NCI-H2196 treated with DMSO at 0.1 percent for 48 hours (cell line): Measurements from ENCODE around the gene MAML2.

Experiments used
- DNase-seq: peaks from one replicate; lab custom pipeline; 2025; ENCODE audit not compliant: unreplicated experiment; lab: John Stamatoyannopoulos, UW

MAML2 gene

GRCh38 chr11:96161307-96162089 is 181.5 kb downstream of the MAML2 start:
- DNase-seq: no peak

GRCh38 chr11:96160732-96161306 is 182.2 kb downstream of the MAML2 start:
- DNase-seq: no peak

DNA sequence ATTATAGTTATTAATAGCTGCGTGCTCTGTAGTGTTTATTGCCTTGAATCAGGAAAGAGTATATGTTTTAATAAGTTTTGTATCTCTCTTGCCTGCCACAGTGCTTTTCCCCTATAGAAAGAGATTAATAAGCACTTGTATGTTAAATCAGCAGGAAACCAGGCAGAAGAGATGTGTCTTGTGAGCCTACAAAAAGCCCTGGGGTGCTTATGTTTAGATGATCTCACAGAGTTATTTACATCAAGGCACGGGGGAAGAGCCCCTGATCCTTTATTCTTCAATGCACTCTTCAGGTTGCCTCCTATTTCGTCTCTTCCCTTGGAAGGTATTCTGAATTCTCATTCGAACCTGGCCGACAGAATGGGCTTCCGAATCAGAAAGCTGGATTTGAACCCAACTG is 183.0 kb downstream of the MAML2 start:
- DNase-seq: no peak

GRCh38 chr11:96158126-96158525 is 184.9 kb downstream of the MAML2 start:
- DNase-seq: no peak

DNA sequence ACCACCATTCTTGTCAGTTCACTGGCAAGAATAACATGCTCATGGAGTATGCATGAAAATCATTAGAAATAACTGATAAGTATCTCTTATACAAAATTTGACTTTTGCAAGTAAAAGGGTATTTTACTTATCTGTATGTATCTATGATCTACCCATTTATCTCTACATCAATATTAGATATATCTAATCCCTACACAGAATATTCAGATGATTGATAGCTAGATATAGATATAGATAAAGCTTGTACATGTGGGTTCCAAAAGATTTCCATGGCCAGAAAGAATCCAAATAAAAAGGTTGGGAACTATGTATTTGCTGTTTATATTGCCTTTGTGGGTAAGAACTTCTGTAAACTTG is 185.5 kb downstream of the MAML2 start:
- DNase-seq: no peak

DNA sequence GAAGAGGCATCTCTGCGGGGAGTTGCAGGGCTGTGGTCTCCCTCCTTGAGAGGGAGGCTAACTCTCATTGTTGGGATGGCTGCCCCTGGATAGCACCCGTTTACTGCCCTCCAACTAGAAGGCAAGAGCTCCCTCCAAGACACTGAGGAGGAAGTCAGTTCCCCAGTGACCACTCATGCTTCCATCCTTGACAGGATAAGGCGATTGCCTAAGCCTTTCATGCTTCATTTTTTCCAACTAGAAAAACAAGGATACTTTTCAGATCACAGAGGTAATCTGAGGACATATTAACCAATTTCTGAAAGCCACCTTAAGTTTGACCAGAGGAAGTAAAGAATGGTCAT is 186.6 kb downstream of the MAML2 start:
- DNase-seq: no peak

- DNase-seq: no peak
Measured at GRCh38 chr11:96155627-96156378, 187.2 kb downstream of the MAML2 start.

GRCh38 chr11:96154802-96155520 is 188.0 kb downstream of the MAML2 start:
- DNase-seq: no peak

GRCh38 chr11:96152623-96153022 is 190.4 kb downstream of the MAML2 start:
- no peak for DNase-seq

GRCh38 chr11:96151501-96151900 is 191.5 kb downstream of the MAML2 start:
- no peak for DNase-seq

- no peak for DNase-seq
Measured at GRCh38 chr11:96150609-96151008, 192.4 kb downstream of the MAML2 start.

DNA sequence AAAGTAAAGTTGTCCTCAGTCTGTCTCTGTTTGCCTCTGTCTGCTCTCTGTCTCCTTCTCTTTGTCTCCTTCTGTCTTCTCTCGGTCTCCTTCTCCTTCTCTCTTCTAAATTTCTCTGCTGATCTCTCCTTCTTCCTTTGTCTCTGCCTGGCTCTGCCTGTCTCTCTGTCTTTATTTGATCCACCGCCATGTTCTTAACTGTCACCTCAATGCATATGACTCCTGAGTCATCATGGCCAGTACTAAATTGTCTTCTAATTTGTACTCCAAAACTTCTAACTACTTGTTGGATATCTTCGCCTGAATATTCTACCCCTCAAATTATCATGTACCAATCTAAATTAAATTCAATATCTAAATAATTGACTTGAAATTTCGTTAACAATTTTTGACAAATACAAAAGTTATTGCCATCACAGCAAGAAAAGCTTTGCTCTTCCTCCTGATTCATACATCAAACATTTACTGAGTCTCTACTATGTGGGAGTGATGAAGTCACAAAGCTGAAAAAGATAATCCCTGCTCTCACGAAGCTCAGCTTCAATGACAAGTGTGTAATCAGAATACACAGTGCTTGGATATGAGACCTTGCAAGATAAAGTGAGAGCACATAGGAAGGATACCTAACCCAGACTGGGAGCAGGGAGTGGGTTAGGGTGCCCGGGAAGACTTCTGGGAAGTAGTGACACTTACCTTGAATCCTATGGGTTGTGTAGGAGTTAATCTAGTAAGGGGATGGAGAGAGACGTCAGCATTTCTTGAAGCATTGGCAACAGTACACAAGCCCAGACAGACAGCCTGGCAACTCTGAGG is 193.0 kb downstream of the MAML2 start:
- no peak for DNase-seq

DNA sequence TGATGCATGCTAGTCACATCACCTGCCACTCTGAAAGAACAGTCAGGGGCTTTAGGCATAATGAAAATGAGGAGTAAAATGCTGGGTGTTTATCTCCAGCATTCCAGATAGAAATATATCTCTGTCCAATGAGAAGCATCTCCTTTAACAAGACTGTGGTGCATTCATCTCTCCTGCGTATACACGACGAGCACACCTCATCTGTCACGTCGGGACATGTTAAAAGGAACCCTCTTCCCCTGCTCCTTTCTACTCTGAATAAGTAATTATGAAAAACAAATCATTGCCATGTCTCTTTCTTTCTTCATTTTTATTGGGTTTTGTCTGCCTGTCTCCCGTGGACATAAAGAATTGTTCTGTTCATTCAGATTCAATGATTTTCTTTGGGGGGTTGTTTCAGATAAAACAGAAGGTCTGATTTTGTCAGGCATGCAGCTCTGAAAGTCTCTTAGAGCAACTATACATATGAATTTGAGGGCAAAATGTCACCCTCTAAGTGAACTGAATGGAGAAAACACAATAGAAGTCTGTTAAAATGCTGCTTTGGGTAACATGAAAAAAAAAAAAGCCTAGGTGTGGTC is 195.0 kb downstream of the MAML2 start:
- no peak for DNase-seq

DNA sequence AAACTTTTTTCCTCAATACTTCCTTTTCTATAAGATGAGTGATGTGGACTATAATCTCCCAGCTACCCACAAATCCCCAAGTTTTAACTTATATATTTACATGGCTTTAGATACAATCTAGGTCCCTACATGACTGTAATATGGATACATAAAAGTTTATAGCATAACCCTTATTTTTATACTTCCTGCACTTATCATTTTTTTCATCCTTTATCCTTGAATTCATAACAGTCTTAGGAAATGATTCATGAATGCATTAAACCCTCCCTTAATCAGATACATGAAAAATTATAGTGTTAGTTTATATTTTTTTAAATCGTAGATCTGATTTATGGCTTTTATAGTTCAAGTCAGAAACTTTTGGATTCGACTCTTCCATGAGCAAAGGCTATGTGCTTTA is 195.8 kb downstream of the MAML2 start:
- DNase-seq: no peak

- no peak for DNase-seq
Measured at GRCh38 chr11:96146765-96147164, 196.2 kb downstream of the MAML2 start.

DNA sequence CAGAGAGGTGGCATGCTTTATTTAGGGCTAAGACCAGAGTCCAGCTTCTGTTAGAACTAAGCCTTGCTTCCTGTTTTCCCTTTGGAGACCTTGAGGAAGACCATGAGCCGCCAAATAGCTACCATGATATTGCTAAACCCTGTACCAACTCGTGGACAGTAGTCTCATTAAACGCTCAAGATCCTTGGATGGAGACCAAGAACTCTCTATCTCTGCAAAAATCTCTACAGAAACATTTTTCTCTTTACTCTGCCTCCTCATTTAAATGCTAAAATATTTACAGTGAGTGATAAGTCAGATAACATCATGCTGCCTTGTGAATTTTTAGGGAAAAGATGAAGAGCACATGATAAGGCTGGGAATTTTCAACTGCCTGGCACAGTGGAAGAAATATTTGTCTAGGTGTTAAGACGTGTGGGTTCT is 197.8 kb downstream of the MAML2 start:
- DNase-seq: no peak

DNA sequence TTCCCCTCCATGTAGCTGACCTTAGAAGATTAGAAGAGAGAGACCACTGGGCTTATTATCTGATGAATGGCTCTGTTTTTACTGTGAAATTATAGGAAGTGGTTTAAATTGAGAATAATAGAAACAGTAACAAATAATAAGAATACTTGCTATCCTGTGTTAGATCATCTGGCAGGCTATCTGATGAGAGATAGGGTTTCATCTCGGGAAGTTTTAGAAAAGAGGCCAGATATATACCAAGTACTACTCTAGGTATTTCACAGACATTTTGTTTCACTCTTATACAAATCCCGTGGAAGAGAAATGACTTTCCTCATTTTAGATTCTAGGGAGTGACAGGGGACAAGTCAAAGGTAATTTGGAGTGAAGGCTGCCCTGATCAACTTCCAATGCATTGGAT is 198.4 kb downstream of the MAML2 start:
- no peak for DNase-seq

- DNase-seq: no peak
Measured at GRCh38 chr11:96143041-96143521, 199.9 kb downstream of the MAML2 start.

DNA sequence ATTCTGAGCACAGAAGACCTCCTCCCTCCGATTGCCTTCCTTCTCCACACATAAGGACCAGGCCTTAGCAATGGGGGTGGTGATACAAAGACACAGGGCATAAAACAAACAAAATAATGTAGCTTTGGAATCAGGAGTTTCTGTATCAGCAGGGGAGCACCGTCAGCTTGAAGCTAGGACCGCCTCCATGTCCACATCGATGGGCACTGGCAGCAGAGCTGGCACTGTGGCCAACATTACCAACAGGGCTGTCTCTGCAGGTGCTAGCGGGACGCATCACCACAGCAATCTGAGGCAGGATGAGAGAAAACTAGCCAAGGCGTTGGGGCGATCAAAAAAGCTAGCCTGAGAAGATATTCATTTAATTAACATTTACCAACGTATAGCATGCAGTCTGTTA is 201.4 kb downstream of the MAML2 start:
- DNase-seq: no peak

- no peak for DNase-seq
Measured at GRCh38 chr11:96139691-96140090, 203.3 kb downstream of the MAML2 start.
